ENCODE measurements around the gene PHETA1. TPM values are rescaled to one million over a fixed set of nuclear protein-coding genes. Genes with fewer than 3 reads are reported as not detected.

The PHETA1 gene
- total RNA-seq, 1 experiment from 2014 or later, result 3.4 TPM

GRCh38 chr12:111394480-111394879 lies 25.6 kb upstream of the PHETA1 start:
- no TSS peak for BruUV-seq (replicated peaks)
- no peak overlapping the region for H3K4me3 Mint-ChIP-seq (ENCODE audit: unreplicated experiment)
- no peak for DNase-seq (ENCODE audit: unreplicated experiment)
- intact Hi-C loops (cut with micrococcal nuclease), result no loop called here
- H3K36me3 Mint-ChIP-seq (ENCODE audit: insufficient read depth, unreplicated experiment), result peaks cover 1% of the 10 kb centered on the region
- no peaks in the 10 kb centered on the region for H3K9me3 Mint-ChIP-seq (ENCODE audit: unreplicated experiment)
- ChIA-PET CTCF (interaction anchor here (3.0 to 5.6 kb wide), 3 partner anchors 12 to 135 kb away, joined by 20 to 183 read pairs (median 28); no protein-coding TSS in a partner anchor), POLR2A (no interaction called here)
- H3K27me3 Mint-ChIP-seq (ENCODE audit: insufficient read depth, unreplicated experiment), result no peaks in the 10 kb centered on the region
- TF ChIP-seq CTCF (IDR thresholded peaks at IDR 0.05; ENCODE audit: unreplicated experiment), result no peak
- peaks cover 9% of the 10 kb centered on the region for H3K4me1 Mint-ChIP-seq (ENCODE audit: insufficient read depth, unreplicated experiment)
- H3K27ac Mint-ChIP-seq (ENCODE audit: low read depth, unreplicated experiment), result no peak overlapping the region

GRCh38 chr12:111393700-111394300 lies 24.9 kb upstream of the PHETA1 start:
- no peaks in the 10 kb centered on the region for H3K27me3 Mint-ChIP-seq (ENCODE audit: insufficient read depth, unreplicated experiment)
- no peaks in the 10 kb centered on the region for H3K9me3 Mint-ChIP-seq (ENCODE audit: unreplicated experiment)
- BruUV-seq (replicated peaks), result no TSS peak
- no peak overlapping the region for H3K4me3 Mint-ChIP-seq (ENCODE audit: unreplicated experiment)
- POLR2A ChIA-PET, result interaction anchor here (0.5 kb wide), 1 partner anchor 1028 kb away, joined by 3 read pairs; no protein-coding TSS in a partner anchor
- TF ChIP-seq CTCF (IDR thresholded peaks at IDR 0.05; ENCODE audit: unreplicated experiment), result no peak
- DNase-seq (ENCODE audit: unreplicated experiment), result no peak
- CTCF ChIA-PET, result interaction anchor here (0.5 to 5.6 kb wide), 5 partner anchors 13 to 82 kb away, joined by 3 to 183 read pairs (median 6); no protein-coding TSS in a partner anchor
- no peaks in the 10 kb centered on the region for H3K36me3 Mint-ChIP-seq (ENCODE audit: insufficient read depth, unreplicated experiment)
- intact Hi-C loops (cut with micrococcal nuclease), result no loop called here
- H3K27ac Mint-ChIP-seq (ENCODE audit: low read depth, unreplicated experiment), result no peak overlapping the region
- peaks cover 14% of the 10 kb centered on the region for H3K4me1 Mint-ChIP-seq (ENCODE audit: insufficient read depth, unreplicated experiment)

- no TSS peak for BruUV-seq (replicated peaks)
- no peak for TF ChIP-seq CTCF (IDR thresholded peaks at IDR 0.05; ENCODE audit: unreplicated experiment)
- Mint-ChIP-seq H3K27me3 (ENCODE audit: insufficient read depth, unreplicated experiment) (peaks cover 13% of the 10 kb centered on the region), H3K9me3 (ENCODE audit: unreplicated experiment) (no peaks in the 10 kb centered on the region), H3K4me1 (ENCODE audit: insufficient read depth, unreplicated experiment) (peaks cover 10% of the 10 kb centered on the region), H3K4me3 (ENCODE audit: unreplicated experiment) (no peak overlapping the region), H3K27ac (ENCODE audit: low read depth, unreplicated experiment) (no peak overlapping the region), H3K36me3 (ENCODE audit: insufficient read depth, unreplicated experiment) (peaks cover 5% of the 10 kb centered on the region)
- CTCF ChIA-PET, result interaction anchor here (0.5 to 1.9 kb wide), 3 partner anchors 29 to 61 kb away, joined by 3 to 13 read pairs (median 4); no protein-coding TSS in a partner anchor
- intact Hi-C loops (cut with micrococcal nuclease), result no loop called here
- DNase-seq (ENCODE audit: unreplicated experiment), result no peak
- POLR2A ChIA-PET, result interaction anchor here (0.7 kb wide), 1 partner anchor 109 kb away, joined by 3 read pairs; no protein-coding TSS in a partner anchor
Measured at GRCh38 chr12:111390910-111391309, 22.0 kb upstream of the PHETA1 start.

GRCh38 chr12:111389635-111390034 lies 20.7 kb upstream of the PHETA1 start:
- Mint-ChIP-seq H3K27ac (ENCODE audit: low read depth, unreplicated experiment) (no peak overlapping the region), H3K27me3 (ENCODE audit: insufficient read depth, unreplicated experiment) (peaks cover 24% of the 10 kb centered on the region), H3K36me3 (ENCODE audit: insufficient read depth, unreplicated experiment) (peaks cover 5% of the 10 kb centered on the region), H3K9me3 (ENCODE audit: unreplicated experiment) (no peaks in the 10 kb centered on the region), H3K4me1 (ENCODE audit: insufficient read depth, unreplicated experiment) (peaks cover 10% of the 10 kb centered on the region), H3K4me3 (ENCODE audit: unreplicated experiment) (no peak overlapping the region)
- DNase-seq (ENCODE audit: unreplicated experiment), result no peak
- CTCF ChIA-PET, result interaction anchor here (0.7 to 1.9 kb wide), 2 partner anchors 22 to 62 kb away, joined by 3 to 13 read pairs; no protein-coding TSS in a partner anchor
- TF ChIP-seq CTCF (IDR thresholded peaks at IDR 0.05; ENCODE audit: unreplicated experiment), result no peak
- BruUV-seq (replicated peaks), result no TSS peak
- POLR2A ChIA-PET, result no interaction called here
- intact Hi-C loops (cut with micrococcal nuclease), result no loop called here
